CD14-positive monocyte (primary cell): ENCODE data around the gene CCDC178. TPM values are rescaled to one million over a fixed set of nuclear protein-coding genes. Genes with fewer than 3 reads are reported as not detected.

ENCODE experiments used
- DNase-seq, 3 donors: peaks; one replicate each; pipeline ENCODE4 v3.0.0-alpha.2; 2011 to 2022
- H2AFZ ChIP-seq: 2 replicates; pipeline ENCODE4 v1.6.0; 2012; ENCODE audit warnings: mild to moderate bottlenecking, low read depth, low read length, inconsistent platforms; ENCODE audit not compliant: insufficient read depth, poor library complexity, severe bottlenecking
- H3K27ac ChIP-seq, 2 donors: 1 replicate in 1 of 2; 2 replicates in 1 of 2; pipeline ENCODE4 v1.5.1; 2012 to 2013; ENCODE audit warnings: low read length in 2 of 2, control low read depth in 1 of 2, inconsistent platforms in 1 of 2, low read depth in 1 of 2, mild to moderate bottlenecking in 1 of 2
- H3K27me3 ChIP-seq, 2 donors: one replicate each; pipeline versions ENCODE4 v1.6.0 to v1.6.1; 2011 to 2013; ENCODE audit warnings: low read length in 2 of 2; ENCODE audit not compliant: control insufficient read depth in 2 of 2, insufficient read depth in 2 of 2
- H3K36me3 ChIP-seq, 2 donors: replicated peaks in 1 of 2; 1 replicate in 1 of 2; 2 replicates in 1 of 2; pipeline versions ENCODE4 v1.5.1 to v1.6.1; 2012 to 2013; ENCODE audit warnings: low read length in 2 of 2, control low read depth in 1 of 2, inconsistent platforms in 1 of 2, mild to moderate bottlenecking in 1 of 2; ENCODE audit not compliant: insufficient read depth in 2 of 2, control insufficient read depth in 1 of 2
- H3K4me1 ChIP-seq, 2 donors: 1 replicate in 1 of 2; 2 replicates in 1 of 2; pipeline versions ENCODE4 v1.5.1 to v1.6.1; 2012 to 2013; ENCODE audit warnings: low read length in 2 of 2, control low read depth in 1 of 2, inconsistent platforms in 1 of 2, mild to moderate bottlenecking in 1 of 2, moderate library complexity in 1 of 2; ENCODE audit not compliant: insufficient read depth in 2 of 2, control insufficient read depth in 1 of 2
- H3K4me2 ChIP-seq: replicated peaks from 2 replicates; pipeline ENCODE3; 2012; ENCODE audit warnings: low read length, moderate library complexity, mild to moderate bottlenecking; ENCODE audit not compliant: poor library complexity, severe bottlenecking; ENCODE audit errors: extremely low read depth
- H3K4me3 ChIP-seq, 3 experiments: fragments of 200-600 bp in 1 of 3; sonication (generic) in 1 of 3; replicated peaks in 1 of 3; 1 replicate in 2 of 3; 2 replicates in 1 of 3; pipeline ENCODE4 v1.5.1; 2011 to 2013; ENCODE audit warnings: low read length in 3 of 3, mild to moderate bottlenecking in 3 of 3, control low read depth in 2 of 3, low read depth in 2 of 3, inconsistent platforms in 1 of 3, moderate library complexity in 1 of 3
- H3K79me2 ChIP-seq: 2 replicates; pipeline ENCODE4 v1.6.0; 2012; ENCODE audit warnings: mild to moderate bottlenecking, control low read depth, inconsistent platforms, low read length, moderate library complexity; ENCODE audit not compliant: insufficient read depth
- H3K9ac ChIP-seq: 2 replicates; pipeline ENCODE4 v1.6.0; 2017; ENCODE audit warnings: low read length, mild to moderate bottlenecking; ENCODE audit not compliant: insufficient read depth, poor library complexity, severe bottlenecking
- H3K9me3 ChIP-seq, 2 donors: replicated peaks in 1 of 2; 1 replicate in 1 of 2; 2 replicates in 1 of 2; pipeline versions ENCODE4 v1.5.1 to v1.6.1; 2012 to 2013; ENCODE audit warnings: low read length in 2 of 2, control low read depth in 1 of 2; ENCODE audit not compliant: control insufficient read depth in 1 of 2, insufficient read depth in 1 of 2
- H4K20me1 ChIP-seq: 2 replicates; pipeline ENCODE4 v1.6.0; 2012; ENCODE audit warnings: mild to moderate bottlenecking, low read length, control low read depth, moderate library complexity; ENCODE audit not compliant: insufficient read depth
- H3K27ac Mint-ChIP-seq, 7 donors: one replicate each; pipeline ENCODE4 v1.8.0; 2020; ENCODE audit warnings: mild to moderate bottlenecking in 7 of 7, mixed read lengths in 7 of 7, moderate library complexity in 6 of 7, inconsistent platforms in 2 of 7
- H3K27me3 Mint-ChIP-seq, 3 donors: one replicate each; pipeline ENCODE4 v1.8.0; 2021 to 2022; ENCODE audit warnings: low read depth in 3 of 3, mild to moderate bottlenecking in 3 of 3, mixed read lengths in 3 of 3, moderate library complexity in 3 of 3, inconsistent platforms in 1 of 3
- H3K36me3 Mint-ChIP-seq, 2 donors: one replicate each; pipeline ENCODE4 v1.8.0; 2020; ENCODE audit warnings: mixed read lengths in 2 of 2, inconsistent platforms in 1 of 2, mild to moderate bottlenecking in 1 of 2
- H3K4me1 Mint-ChIP-seq: one replicate; pipeline ENCODE4 v1.8.0; 2020; ENCODE audit warnings: mild to moderate bottlenecking, mixed read lengths
- H3K4me3 Mint-ChIP-seq, 2 donors: one replicate each; pipeline ENCODE4 v1.8.0; 2020; ENCODE audit warnings: mild to moderate bottlenecking in 2 of 2, mixed read lengths in 2 of 2, moderate library complexity in 1 of 2
- H3K9me3 Mint-ChIP-seq, 7 donors: one replicate each; pipeline ENCODE4 v1.8.0; 2020 to 2022; ENCODE audit warnings: mixed read lengths in 7 of 7, mild to moderate bottlenecking in 6 of 7, moderate library complexity in 6 of 7, inconsistent platforms in 2 of 7
- WGBS: methylation state at CpG from one replicate; pipeline ENCODE4 v1.1.5; 2013; ENCODE audit warnings: missing lambda C conversion rate; ENCODE audit not compliant: insufficient coverage; 5-methylcytosine and 5-hydroxymethylcytosine counted together
- intact Hi-C, 2 donors: fragments of 100-400 bp; cut with micrococcal nuclease; formaldehyde crosslinking; loops; one replicate each; pipeline versions ENCODE4 v1.15.0 to v1.15.1; 2023
- polyA plus RNA-seq, 3 donors: library from polyadenylated mRNA; depleted of rRNA in 1 of 3; unstranded in 2 of 3; stranded (reverse) in 1 of 3; fragments of 300-500 nt in 2 of 3; fragments of >200 nt in 1 of 3; fragmentation: Illumina TruSeq in 2 of 3; gene quantifications; 1 replicate in 2 of 3; 2 replicates in 1 of 3; pipeline ENCODE4 v1.2.3, GENCODE V29; 2012 to 2021
- TF ChIP-seq, protein P1 (sequence below): fragments of 200-600 bp; IDR thresholded peaks from one replicate; pipeline ENCODE4 v1.8.0; 2022; ENCODE audit warnings: antibody characterized with exemption, mild to moderate bottlenecking

The CCDC178 gene
- polyA plus RNA-seq, 3 donors, result not detected

DNA sequence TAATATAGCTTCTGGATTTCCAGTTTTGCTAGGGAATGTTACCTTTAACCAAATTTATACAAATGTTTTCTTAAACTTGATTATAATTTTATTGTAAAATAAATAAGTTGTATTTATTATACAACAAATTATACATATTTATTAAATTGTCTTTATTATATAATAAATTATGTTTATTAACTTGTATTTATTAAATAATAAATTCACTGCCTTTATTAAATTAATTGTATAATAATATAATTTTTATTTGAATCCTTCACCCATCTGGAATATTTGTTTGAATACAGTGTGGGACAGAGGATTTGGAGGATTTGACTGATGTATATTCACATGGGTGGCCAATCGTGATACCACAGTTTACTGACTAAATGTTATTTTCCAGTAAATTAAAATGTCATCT lies 43.4 kb upstream of the CCDC178 start:
- Histone ChIP-seq H3K27ac (no peak overlapping the region), H3K79me2 (no peaks in the 10 kb centered on the region), H3K9me3 (no peaks in the 10 kb centered on the region), H3K4me2 (no peak overlapping the region), H4K20me1 (no peaks in the 10 kb centered on the region), H3K36me3 (no peaks in the 10 kb centered on the region), H3K9ac (no peak overlapping the region), H2AFZ (no peak overlapping the region), H3K4me1 (no peaks in the 10 kb centered on the region), H3K27me3 (no peaks in the 10 kb centered on the region), H3K4me3 (no peak overlapping the region)
- no peak for DNase-seq
- no CpG with 5 or more reads among the region's 1 CpG for WGBS
- H3K9me3 Mint-ChIP-seq, result peaks cover 0 to 2% (median 0%) of the 10 kb centered on the region in 7 donors
- no peaks in the 10 kb centered on the region for H3K27me3 Mint-ChIP-seq
- TF ChIP-seq, protein P1, sequence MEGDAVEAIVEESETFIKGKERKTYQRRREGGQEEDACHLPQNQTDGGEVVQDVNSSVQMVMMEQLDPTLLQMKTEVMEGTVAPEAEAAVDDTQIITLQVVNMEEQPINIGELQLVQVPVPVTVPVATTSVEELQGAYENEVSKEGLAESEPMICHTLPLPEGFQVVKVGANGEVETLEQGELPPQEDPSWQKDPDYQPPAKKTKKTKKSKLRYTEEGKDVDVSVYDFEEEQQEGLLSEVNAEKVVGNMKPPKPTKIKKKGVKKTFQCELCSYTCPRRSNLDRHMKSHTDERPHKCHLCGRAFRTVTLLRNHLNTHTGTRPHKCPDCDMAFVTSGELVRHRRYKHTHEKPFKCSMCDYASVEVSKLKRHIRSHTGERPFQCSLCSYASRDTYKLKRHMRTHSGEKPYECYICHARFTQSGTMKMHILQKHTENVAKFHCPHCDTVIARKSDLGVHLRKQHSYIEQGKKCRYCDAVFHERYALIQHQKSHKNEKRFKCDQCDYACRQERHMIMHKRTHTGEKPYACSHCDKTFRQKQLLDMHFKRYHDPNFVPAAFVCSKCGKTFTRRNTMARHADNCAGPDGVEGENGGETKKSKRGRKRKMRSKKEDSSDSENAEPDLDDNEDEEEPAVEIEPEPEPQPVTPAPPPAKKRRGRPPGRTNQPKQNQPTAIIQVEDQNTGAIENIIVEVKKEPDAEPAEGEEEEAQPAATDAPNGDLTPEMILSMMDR, result no peak
- no peaks in the 10 kb centered on the region for H3K36me3 Mint-ChIP-seq
- no peak overlapping the region for H3K27ac Mint-ChIP-seq
- H3K4me3 Mint-ChIP-seq, result no peak overlapping the region
- no peaks in the 10 kb centered on the region for H3K4me1 Mint-ChIP-seq
- intact Hi-C loops, result no loop called here

DNA sequence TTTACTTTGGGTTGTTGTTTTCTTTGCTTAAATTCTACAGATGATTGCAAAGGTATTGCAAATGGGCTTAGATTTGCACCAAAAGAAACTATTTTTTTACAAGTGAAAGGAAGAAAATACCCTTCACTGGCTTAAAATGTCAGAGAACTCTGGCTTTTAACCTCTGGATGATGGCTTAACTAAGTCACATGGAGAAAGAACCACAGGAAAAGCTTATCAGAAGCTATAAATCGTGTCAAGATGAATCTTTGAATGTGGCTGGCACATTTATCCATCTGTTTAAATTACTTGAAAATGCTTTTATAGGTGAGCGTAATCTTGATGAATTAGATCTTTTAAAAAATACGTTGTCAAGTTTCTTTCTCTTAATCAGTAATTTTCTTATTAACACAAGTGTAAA lies 32.0 kb upstream of the CCDC178 start:
- intact Hi-C loops, result no loop called here
- Histone ChIP-seq H3K36me3 (no peaks in the 10 kb centered on the region), H3K4me1 (no peaks in the 10 kb centered on the region), H3K4me3 (no peak overlapping the region), H3K9ac (no peak overlapping the region), H3K9me3 (no peaks in the 10 kb centered on the region), H3K27ac (no peak overlapping the region), H3K4me2 (no peak overlapping the region), H3K79me2 (no peaks in the 10 kb centered on the region), H3K27me3 (no peaks in the 10 kb centered on the region), H4K20me1 (no peaks in the 10 kb centered on the region), H2AFZ (no peak overlapping the region)
- Mint-ChIP-seq H3K27ac (no peak overlapping the region), H3K4me3 (no peak overlapping the region), H3K4me1 (no peaks in the 10 kb centered on the region), H3K27me3 (peaks cover 0 to 2% (median 0%) of the 10 kb centered on the region in 3 donors), H3K9me3 (peaks cover 0 to 1% (median 0%) of the 10 kb centered on the region in 7 donors), H3K36me3 (no peaks in the 10 kb centered on the region)
- no CpG with 5 or more reads among the region's 3 CpGs for WGBS
- DNase-seq, result no peak
- TF ChIP-seq, protein P1, result no peak
